HG03108 (cell line): ENCODE data around the gene CASZ1.

Experiments used
- ATAC-seq: cut with Tn5 transposase; IDR thresholded peaks from one replicate; pipeline ENCODE4 v1.9.1; 2021; ENCODE audit warnings: moderate library complexity; ENCODE audit not compliant: unreplicated experiment

CASZ1 gene

GRCh38 chr1:10796029-10796944, at the start of gene CASZ1:
Gene CASZ1 (minus strand): TSS chr1:10796646. CDS start chr1:10693889, 102,757 bp downstream.
- no peak for ATAC-seq

GRCh38 chr1:10843697-10844096, 47.3 kb upstream of the CASZ1 start:
- no peak for ATAC-seq

- no peak for ATAC-seq
Observed at GRCh38 chr1:10841118-10841517, 44.7 kb upstream of the CASZ1 start.

GRCh38 chr1:10839188-10839770, 42.8 kb upstream of the CASZ1 start:
- ATAC-seq: no peak

GRCh38 chr1:10838541-10838940, 42.1 kb upstream of the CASZ1 start:
- no peak for ATAC-seq

GRCh38 chr1:10836726-10837125, 40.3 kb upstream of the CASZ1 start:
- no peak for ATAC-seq

GRCh38 chr1:10835822-10836421, 39.5 kb upstream of the CASZ1 start:
- no peak for ATAC-seq

GRCh38 chr1:10835421-10835820, 39.0 kb upstream of the CASZ1 start:
- ATAC-seq: no peak

- ATAC-seq: no peak
Observed at GRCh38 chr1:10834770-10835412, 38.4 kb upstream of the CASZ1 start.

GRCh38 chr1:10833630-10834557, 37.4 kb upstream of the CASZ1 start:
- no peak for ATAC-seq

GRCh38 chr1:10832703-10833102, 36.3 kb upstream of the CASZ1 start:
- ATAC-seq: no peak

GRCh38 chr1:10830961-10831668, 34.7 kb upstream of the CASZ1 start:
- no peak for ATAC-seq

GRCh38 chr1:10829965-10830515, 33.6 kb upstream of the CASZ1 start:
- ATAC-seq: no peak

GRCh38 chr1:10829067-10829818, 32.8 kb upstream of the CASZ1 start:
- no peak for ATAC-seq

- no peak for ATAC-seq
Observed at GRCh38 chr1:10827377-10828333, 31.2 kb upstream of the CASZ1 start.

- ATAC-seq: no peak
Observed at GRCh38 chr1:10825592-10825991, 29.1 kb upstream of the CASZ1 start.

- no peak for ATAC-seq
Observed at GRCh38 chr1:10824821-10825540, 28.5 kb upstream of the CASZ1 start.
